Natural killer cell (primary cell): ENCODE results near the gene TMEM253. TPM values are rescaled to one million over a fixed set of nuclear protein-coding genes. Genes with fewer than 3 reads are reported as not detected.

Experiments
- ATAC-seq, 3 donors: fragments of 150-1000 bp in 2 of 3; fragments of 200-7000 bp in 1 of 3; cut with Tn5 transposase; 1 replicate in 1 of 3; 2 replicates in 2 of 3; pipeline ENCODE4 v1.10.0; 2021; ENCODE audit warnings: mild to moderate bottlenecking in 2 of 3, moderate library complexity in 2 of 3
- DNase-seq, 2 donors: peaks; one replicate each; pipeline versions ENCODE4 v3.0.0 to v3.0.0-alpha.2; 2013 to 2021; ENCODE audit warnings: mixed read lengths in 1 of 2
- H3K27ac ChIP-seq: one replicate; pipeline ENCODE4 v1.5.1; 2013; ENCODE audit warnings: mild to moderate bottlenecking, low read length
- H3K27me3 ChIP-seq: one replicate; pipeline ENCODE4 v1.6.1; 2013; ENCODE audit warnings: low read length; ENCODE audit not compliant: control insufficient read depth, insufficient read depth
- H3K36me3 ChIP-seq: one replicate; pipeline ENCODE4 v1.6.1; 2013; ENCODE audit warnings: low read length; ENCODE audit not compliant: control insufficient read depth, insufficient read depth
- H3K4me1 ChIP-seq: one replicate; pipeline ENCODE4 v1.6.1; 2013; ENCODE audit warnings: low read length; ENCODE audit not compliant: control insufficient read depth, insufficient read depth
- H3K4me3 ChIP-seq: one replicate; pipeline ENCODE4 v1.5.1; 2013; ENCODE audit warnings: low read length
- H3K9me3 ChIP-seq: one replicate; pipeline ENCODE4 v1.6.1; 2013; ENCODE audit warnings: low read length; ENCODE audit not compliant: control insufficient read depth, insufficient read depth
- H3K27ac Mint-ChIP-seq, 2 donors: one replicate each; pipeline ENCODE4 v1.8.0; 2022; ENCODE audit warnings: mild to moderate bottlenecking in 2 of 2, mixed read lengths in 2 of 2, moderate library complexity in 1 of 2
- H3K27me3 Mint-ChIP-seq, 2 donors: one replicate each; pipeline ENCODE4 v1.8.0; 2022; ENCODE audit warnings: low read depth in 2 of 2, mixed read lengths in 2 of 2
- H3K36me3 Mint-ChIP-seq: one replicate; pipeline ENCODE4 v1.8.0; 2022; ENCODE audit warnings: mixed read lengths
- H3K4me1 Mint-ChIP-seq, 2 donors: one replicate each; pipeline ENCODE4 v1.8.0; 2022; ENCODE audit warnings: mixed read lengths in 2 of 2
- H3K4me3 Mint-ChIP-seq: one replicate; pipeline ENCODE4 v1.8.0; 2022; ENCODE audit warnings: mild to moderate bottlenecking, moderate library complexity, mixed read lengths
- H3K9me3 Mint-ChIP-seq, 2 donors: one replicate each; pipeline ENCODE4 v1.8.0; 2022; ENCODE audit warnings: mixed read lengths in 2 of 2
- WGBS: methylation state at CpG from one replicate; pipeline ENCODE4 v1.1.7; 2013; ENCODE audit warnings: missing lambda C conversion rate; ENCODE audit not compliant: insufficient coverage; 5-methylcytosine and 5-hydroxymethylcytosine counted together
- intact Hi-C: fragments of 100-400 bp; cut with micrococcal nuclease; formaldehyde crosslinking; loops from one replicate; pipeline ENCODE4 v1.14.2; 2022
- total RNA-seq, 4 donors: library from RNA; stranded (reverse); fragments of 120-200 nt in 1 of 4; gene quantifications; one replicate each; pipeline versions ENCODE4 v1.2.3 to v1.2.4, GENCODE V29; 2013 to 2022
- TF ChIP-seq, protein P1 (sequence below): fragments of 200-600 bp; IDR thresholded peaks from one replicate; pipeline ENCODE4 v1.8.0; 2022; ENCODE audit warnings: antibody characterized with exemption

Gene TMEM253
- total RNA-seq, 3 donors from 2014 or later (not counting 1 experiment from before 2014, with no cell fraction given): 0.40 TPM; not detected in 2

DNA sequence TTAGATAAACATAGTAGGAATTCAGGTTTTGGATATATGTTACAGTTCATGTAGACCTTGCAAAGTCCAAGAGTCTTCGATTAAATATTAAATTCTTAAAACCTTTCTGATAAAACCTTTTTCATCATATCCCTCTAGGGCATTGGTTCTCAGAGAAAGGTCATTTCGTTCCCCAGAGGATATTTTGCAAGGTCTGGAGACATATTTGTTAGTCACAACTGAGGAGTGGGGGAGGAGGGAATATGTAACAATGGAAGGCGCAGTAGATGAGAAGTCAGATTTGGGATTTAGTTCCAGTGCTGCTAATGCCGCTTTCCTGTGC is 5.3 kb downstream of the TMEM253 start:
- ATAC-seq (no peak), DNase-seq (no peak)
- Mint-ChIP-seq H3K27me3 (peaks cover 0 to 3% of the 10 kb centered on the region in 2 donors), H3K9me3 (no peaks in the 10 kb centered on the region), H3K4me3 (no peak overlapping the region), H3K27ac (peak overlapping the region in 1 of 2 donors; percentile 28), H3K36me3 (no peaks in the 10 kb centered on the region), H3K4me1 (peaks cover 25 to 31% of the 10 kb centered on the region in 2 donors)
- Histone ChIP-seq H3K27me3 (no peaks in the 10 kb centered on the region), H3K36me3 (no peaks in the 10 kb centered on the region), H3K9me3 (no peaks in the 10 kb centered on the region), H3K4me3 (no peak overlapping the region), H3K27ac (no peak overlapping the region), H3K4me1 (peaks cover 17% of the 10 kb centered on the region)
- intact Hi-C loops: no loop called here
- WGBS: 92% methylated on average over 4 of the region's 4 CpGs
- TF ChIP-seq, protein P1, sequence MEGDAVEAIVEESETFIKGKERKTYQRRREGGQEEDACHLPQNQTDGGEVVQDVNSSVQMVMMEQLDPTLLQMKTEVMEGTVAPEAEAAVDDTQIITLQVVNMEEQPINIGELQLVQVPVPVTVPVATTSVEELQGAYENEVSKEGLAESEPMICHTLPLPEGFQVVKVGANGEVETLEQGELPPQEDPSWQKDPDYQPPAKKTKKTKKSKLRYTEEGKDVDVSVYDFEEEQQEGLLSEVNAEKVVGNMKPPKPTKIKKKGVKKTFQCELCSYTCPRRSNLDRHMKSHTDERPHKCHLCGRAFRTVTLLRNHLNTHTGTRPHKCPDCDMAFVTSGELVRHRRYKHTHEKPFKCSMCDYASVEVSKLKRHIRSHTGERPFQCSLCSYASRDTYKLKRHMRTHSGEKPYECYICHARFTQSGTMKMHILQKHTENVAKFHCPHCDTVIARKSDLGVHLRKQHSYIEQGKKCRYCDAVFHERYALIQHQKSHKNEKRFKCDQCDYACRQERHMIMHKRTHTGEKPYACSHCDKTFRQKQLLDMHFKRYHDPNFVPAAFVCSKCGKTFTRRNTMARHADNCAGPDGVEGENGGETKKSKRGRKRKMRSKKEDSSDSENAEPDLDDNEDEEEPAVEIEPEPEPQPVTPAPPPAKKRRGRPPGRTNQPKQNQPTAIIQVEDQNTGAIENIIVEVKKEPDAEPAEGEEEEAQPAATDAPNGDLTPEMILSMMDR: no peak

DNA sequence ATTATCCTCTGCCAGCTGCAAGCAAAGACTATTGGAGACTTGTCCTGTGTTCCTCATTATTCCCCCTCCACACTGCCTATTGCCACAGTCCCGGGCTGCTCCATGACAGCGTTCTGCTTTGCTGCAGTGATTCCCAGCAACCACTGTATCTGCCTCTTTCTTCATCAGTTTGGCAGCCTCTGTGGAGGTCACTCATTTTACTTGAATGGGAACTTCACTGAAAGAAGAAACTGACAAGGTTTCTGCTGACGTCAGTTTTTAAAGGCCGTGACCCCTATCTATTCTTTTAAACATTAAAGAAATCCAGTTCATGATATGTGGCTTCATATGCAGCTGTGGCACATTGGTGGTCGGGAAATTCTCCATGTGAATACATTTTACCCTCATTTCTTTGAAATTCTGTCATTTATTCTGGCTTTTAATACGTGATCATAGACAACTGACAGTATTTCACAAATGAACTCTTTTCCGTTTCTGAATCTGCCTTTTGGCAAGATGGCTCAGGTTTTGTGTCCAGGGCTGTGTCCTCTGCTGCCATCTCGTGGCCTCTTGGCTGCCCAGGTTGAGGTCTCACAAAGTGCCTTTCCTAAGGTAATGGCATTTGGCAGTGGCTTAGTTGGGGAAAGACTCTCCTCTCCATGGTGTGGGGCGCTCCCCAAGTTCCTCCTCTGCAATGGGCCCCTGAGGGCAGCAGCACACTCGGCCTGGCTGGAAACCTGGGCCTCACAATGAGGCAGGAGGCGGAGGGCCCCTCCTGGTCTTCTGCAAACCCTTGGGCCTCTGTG is 5.8 kb downstream of the TMEM253 start:
- Histone ChIP-seq H3K4me1 (peaks cover 17% of the 10 kb centered on the region), H3K27ac (no peak overlapping the region), H3K27me3 (no peaks in the 10 kb centered on the region), H3K36me3 (no peaks in the 10 kb centered on the region), H3K4me3 (no peak overlapping the region), H3K9me3 (no peaks in the 10 kb centered on the region)
- TF ChIP-seq, protein P1: peak; percentile 78
- peaks cover 0 to 3% of the 10 kb centered on the region in 2 donors for H3K27me3 Mint-ChIP-seq
- 38% methylated on average over 11 of the region's 11 CpGs for WGBS
- ATAC-seq (no peak), DNase-seq (peak; percentile 68 to 89)
- no peaks in the 10 kb centered on the region for H3K36me3 Mint-ChIP-seq
- H3K9me3 Mint-ChIP-seq: no peaks in the 10 kb centered on the region
- peak overlapping the region; percentile 65 for H3K4me3 Mint-ChIP-seq
- H3K27ac Mint-ChIP-seq: peak overlapping the region; percentile 28 to 62
- intact Hi-C loops: loop anchor here (1.0 kb wide), 1 partner anchor 14 kb away; no protein-coding TSS in a partner anchor
- peaks cover 25 to 31% of the 10 kb centered on the region in 2 donors for H3K4me1 Mint-ChIP-seq

DNA sequence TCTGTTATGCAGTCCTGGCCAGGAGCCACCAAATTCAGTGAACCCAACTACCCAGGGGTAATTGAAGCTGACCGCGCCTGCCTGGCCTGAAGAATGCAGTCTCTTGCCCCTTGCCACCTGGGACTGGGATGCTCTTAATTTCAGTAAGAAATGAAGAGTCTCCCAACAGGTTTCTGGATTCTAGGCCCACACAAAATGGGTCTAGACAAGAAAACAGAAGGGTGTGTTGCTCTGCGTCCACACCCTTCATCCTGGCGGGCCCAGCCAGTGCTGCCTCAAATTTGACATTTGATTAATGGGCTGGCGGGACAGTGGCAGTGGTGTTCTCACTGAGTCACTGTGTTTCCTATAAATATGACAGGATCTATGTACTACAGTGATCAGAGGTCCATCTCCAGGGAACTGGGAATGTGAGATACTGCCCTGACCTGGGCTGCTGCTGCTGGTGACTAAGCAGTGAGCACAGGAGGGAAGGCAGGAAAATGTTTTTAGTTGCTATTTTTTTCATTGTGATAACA is 6.5 kb downstream of the TMEM253 start:
- Histone ChIP-seq H3K4me1 (peaks cover 17% of the 10 kb centered on the region), H3K4me3 (no peak overlapping the region), H3K27me3 (no peaks in the 10 kb centered on the region), H3K36me3 (no peaks in the 10 kb centered on the region), H3K9me3 (no peaks in the 10 kb centered on the region), H3K27ac (no peak overlapping the region)
- no peak overlapping the region for H3K4me3 Mint-ChIP-seq
- ATAC-seq (no peak), DNase-seq (no peak)
- TF ChIP-seq, protein P1: no peak
- no peaks in the 10 kb centered on the region for H3K9me3 Mint-ChIP-seq
- H3K27ac Mint-ChIP-seq: peak overlapping the region; percentile 28 to 62
- peaks cover 0 to 6% of the 10 kb centered on the region in 2 donors for H3K27me3 Mint-ChIP-seq
- H3K4me1 Mint-ChIP-seq: peaks cover 25 to 28% of the 10 kb centered on the region in 2 donors
- WGBS: 93% methylated on average over 5 of the region's 5 CpGs
- no peaks in the 10 kb centered on the region for H3K36me3 Mint-ChIP-seq
- intact Hi-C loops: loop anchor here (1.0 kb wide), 1 partner anchor 15 kb away; no protein-coding TSS in a partner anchor
